Activated CD4-positive, alpha-beta T cell treated with anti-CD3 and anti-CD28 coated beads for 4 hours (primary cell): ENCODE measurements around the gene NOL3.
A peak's percentile ranks its signal among the peaks of the same experiment; 100 is the strongest.

Experiments used
- DNase-seq, 2 donors: peaks; one replicate each; pipeline ENCODE4 v3.0.0-alpha.2; 2020

Gene NOL3

GRCh38 chr16:67190448-67191399 lies 20.4 kb downstream of the NOL3 start:
- DNase-seq, result no peak

DNA sequence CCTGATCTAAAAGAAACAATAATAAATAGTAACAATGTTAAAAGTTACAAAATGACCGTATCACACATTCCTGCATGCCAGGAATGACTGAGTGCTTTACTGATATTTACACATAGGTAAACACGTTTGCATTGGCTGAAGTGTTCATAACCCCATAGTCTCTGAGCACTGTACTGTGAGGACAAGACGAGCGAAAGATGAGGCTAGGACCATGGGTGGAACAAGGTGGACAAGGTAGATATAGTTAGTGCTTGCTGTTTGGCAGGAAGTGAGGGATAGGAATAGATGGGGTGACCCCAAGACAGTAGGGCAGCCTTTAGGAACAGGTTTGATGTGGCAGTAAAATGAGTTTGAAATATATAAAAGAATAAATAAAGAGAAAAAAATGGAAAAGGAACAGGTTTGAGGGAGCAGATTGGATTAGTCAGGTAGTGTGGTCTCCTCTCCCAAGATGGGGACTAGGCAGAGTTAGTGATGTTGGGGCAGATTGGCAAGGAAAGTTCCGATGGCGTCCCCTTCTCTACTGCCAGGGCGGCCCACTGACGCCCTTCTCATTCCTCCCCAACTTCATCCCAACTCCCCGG lies 21.2 kb downstream of the NOL3 start:
- DNase-seq, result no peak

- DNase-seq, result peak; percentile 82 to 84
Observed at GRCh38 chr16:67191995-67192681, 21.8 kb downstream of the NOL3 start, which contains the start of gene E2F4. Gene E2F4, plus strand, starts transcription at chr16:67192155. Its CDS starts 73 bp downstream, at chr16:67192228.

DNA sequence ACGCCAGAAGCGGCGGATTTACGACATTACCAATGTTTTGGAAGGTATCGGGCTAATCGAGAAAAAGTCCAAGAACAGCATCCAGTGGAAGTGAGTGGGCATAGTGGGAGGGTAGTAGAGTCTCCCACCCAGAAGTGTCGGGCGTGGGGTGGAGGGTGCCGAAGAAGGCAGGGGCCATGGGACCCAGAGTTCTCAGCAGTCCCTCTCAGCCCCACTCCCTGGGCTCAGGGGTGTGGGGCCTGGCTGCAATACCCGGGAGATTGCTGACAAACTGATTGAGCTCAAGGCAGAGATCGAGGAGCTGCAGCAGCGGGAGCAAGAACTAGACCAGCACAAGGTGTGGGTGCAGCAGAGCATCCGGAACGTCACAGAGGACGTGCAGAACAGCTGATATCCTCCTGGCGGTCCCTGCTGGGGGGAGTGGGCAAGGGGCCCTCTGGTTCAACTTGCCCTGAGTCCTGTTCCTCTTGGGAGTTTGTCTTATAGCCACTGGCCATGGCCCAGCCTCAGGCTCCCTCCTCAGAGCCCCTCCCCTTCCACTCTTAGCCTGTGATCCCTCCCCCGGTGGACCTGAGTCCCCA lies 22.5 kb downstream of the NOL3 start:
- no peak for DNase-seq

- DNase-seq, result no peak
Observed at GRCh38 chr16:67193536-67193935, 23.2 kb downstream of the NOL3 start.

GRCh38 chr16:67194260-67194659 lies 23.9 kb downstream of the NOL3 start:
- no peak for DNase-seq

DNA sequence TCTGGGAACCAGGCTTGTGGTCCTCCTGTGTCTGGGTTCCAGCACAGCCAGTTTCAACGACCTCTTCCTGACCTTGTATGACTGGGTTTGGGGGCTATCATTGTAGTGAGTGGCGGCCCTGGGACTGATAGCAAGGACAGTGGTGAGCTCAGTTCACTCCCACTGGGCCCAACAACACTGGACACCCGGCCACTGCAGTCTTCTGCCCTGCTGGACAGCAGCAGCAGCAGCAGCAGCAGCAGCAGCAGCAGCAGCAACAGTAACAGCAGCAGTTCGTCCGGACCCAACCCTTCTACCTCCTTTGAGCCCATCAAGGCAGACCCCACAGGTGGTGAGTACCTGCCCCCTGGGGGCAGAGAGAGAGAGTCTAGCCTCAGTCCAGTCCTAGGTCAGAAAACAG lies 25.3 kb downstream of the NOL3 start:
- no peak for DNase-seq

- DNase-seq, result no peak
Observed at GRCh38 chr16:67196881-67197280, 26.5 kb downstream of the NOL3 start.

- DNase-seq, result no peak
Observed at GRCh38 chr16:67197704-67198103, 27.4 kb downstream of the NOL3 start.

GRCh38 chr16:67198238-67198734 lies 27.9 kb downstream of the NOL3 start:
- no peak for DNase-seq

GRCh38 chr16:67199011-67199807 lies 28.9 kb downstream of the NOL3 start, which contains the start of gene ELMO3:
Gene ELMO3, plus strand, starts transcription at chr16:67199131. Its CDS starts 196 bp downstream, at chr16:67199327.
- DNase-seq, result no peak

DNA sequence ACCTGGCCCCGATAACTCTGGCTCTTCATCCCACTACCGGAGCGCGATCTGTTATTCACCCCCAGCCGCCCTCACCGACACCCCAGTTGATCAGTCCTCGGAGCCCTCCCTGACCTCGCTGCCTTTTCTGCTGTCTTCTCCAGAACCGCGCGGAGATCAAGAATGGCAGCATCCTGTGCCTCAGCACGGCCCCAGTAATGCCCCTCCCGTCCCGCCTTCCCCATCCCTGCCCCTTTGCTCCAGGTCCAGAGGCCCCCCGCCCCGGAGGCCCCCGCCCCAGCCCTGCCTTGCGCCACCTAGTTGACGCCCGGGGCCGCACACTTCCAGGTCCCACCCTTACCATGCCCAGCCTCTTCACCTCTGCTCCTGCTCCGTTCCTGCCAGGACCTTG lies 29.5 kb downstream of the NOL3 start:
- DNase-seq, result no peak

GRCh38 chr16:67200491-67200890 lies 30.2 kb downstream of the NOL3 start:
- DNase-seq, result no peak

DNA sequence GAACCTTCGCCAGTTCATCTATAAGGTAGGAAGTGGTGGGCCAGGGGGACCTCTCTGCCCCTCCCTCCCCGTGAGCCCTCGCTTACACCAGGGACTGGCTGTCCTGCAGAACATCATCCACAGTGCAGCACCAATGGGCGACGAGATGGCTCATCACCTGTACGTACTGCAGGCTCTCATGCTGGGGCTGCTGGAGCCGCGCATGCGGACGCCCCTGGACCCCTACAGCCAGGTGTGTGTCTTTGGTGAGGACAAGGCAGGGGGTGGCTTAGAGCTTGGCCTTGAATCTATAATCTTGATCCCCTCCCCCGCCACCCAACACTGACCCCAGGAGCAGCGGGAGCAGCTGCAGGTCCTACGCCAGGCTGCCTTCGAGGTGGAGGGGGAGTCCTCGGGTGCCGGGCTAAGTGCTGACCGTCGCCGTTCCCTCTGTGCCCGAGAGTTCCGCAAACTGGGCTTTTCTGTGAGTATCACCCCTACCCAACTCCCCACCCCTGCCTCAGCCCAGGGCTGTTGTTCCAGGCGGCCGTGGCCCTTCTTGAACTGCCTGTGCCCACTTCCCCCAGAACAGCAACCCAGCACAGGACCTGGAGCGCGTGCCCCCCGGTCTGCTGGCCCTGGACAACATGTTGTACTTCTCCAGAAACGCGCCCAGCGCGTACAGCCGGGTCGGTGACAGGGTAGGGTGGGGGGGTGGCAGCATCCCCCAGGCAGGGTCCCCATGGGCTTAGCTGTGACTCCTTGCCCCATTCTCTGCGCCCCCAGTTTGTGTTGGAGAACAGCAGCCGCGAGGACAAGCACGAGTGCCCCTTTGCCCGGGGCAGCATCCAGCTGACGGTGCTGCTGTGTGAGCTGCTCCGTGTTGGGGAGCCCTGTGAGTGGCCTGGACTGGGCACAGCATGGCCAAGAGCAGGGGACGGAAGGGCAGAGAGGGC lies 31.3 kb downstream of the NOL3 start:
- DNase-seq, result no peak

- DNase-seq, result no peak
Observed at GRCh38 chr16:67202426-67202825, 32.1 kb downstream of the NOL3 start.

- no peak for DNase-seq
Observed at GRCh38 chr16:67202956-67203493, 32.7 kb downstream of the NOL3 start.

DNA sequence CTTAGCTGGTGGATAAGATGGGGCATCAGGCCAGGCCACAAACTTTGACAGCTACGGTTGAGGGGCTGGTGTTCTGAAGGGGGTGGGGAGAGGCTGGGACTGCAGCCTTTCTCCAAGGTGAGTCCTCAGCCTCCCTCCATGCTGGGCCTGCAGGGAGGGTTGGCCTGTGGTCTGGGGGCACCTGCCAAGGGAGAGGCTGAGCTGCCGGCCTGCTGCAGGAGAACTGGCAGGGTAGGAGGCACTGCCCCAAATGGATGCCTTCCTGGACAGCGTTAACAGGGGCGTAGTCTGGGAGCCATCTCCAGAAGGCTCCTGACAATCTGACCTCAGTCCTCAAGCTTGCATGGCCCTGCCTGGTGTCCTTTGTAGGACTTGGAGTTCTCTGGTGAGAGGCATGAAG lies 33.7 kb downstream of the NOL3 start:
- no peak for DNase-seq

DNA sequence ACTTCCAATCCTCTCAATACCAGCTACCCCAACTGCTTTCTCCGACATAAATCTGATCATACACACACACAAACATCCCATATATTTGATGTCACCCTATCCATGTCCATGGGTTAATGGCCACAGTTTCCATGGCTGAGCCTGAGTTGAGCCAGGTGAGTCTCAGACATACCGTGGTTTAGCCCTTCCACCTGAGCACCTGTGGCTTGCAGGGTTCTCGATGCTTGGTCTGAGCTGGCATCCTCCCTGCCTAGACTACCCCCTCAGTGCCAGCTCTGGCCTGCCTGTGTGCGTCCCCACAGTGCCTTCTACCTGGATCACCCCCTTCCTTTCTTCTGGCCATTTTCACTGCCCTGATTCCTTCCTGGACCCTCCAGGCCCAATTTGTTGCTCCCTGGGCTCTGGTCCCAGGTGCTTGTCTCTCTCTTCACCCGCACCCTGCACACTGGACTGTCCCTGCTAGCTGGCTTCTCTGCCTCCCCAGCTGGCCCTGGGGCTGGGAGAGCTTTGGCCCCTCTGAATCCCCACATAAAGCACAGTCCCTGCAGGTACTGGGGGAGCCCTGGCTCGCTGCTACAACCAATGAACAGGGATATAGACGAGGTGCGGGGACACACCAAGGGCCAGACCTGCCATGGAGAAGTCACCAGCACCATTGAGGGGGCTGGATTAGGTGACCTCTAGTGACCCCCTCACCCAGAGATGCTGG lies 35.9 kb downstream of the NOL3 start:
- no peak for DNase-seq

- no peak for DNase-seq
Observed at GRCh38 chr16:67206838-67207248, 36.5 kb downstream of the NOL3 start.
